GM23338 (cell line): ENCODE results near the gene SLC39A11. TPM values are rescaled to one million over a fixed set of nuclear protein-coding genes. Genes with fewer than 3 reads are reported as not detected.

Source experiments
- ATAC-seq: fragments of 200-7000 bp; cut with Tn5 transposase; 3 replicates; pipeline ENCODE4 v1.9.1; 2020
- DNase-seq: peaks from one replicate; pipeline ENCODE4 v3.0.0-alpha.2; 2015; ENCODE audit warnings: low spot score
- H2AFZ ChIP-seq: fragments of 200-600 bp; sonication (generic); 2 replicates; pipeline ENCODE4 v1.8.0; 2016; ENCODE audit warnings: antibody characterized with exemption, mild to moderate bottlenecking, moderate library complexity
- H3F3A ChIP-seq: fragments of 200-600 bp; sonication (generic); replicated peaks from 2 replicates; pipeline ENCODE4 v1.8.0; 2017; ENCODE audit warnings: antibody characterized with exemption, mixed run types, low read depth
- H3K27ac ChIP-seq: fragments of 200-600 bp; sonication (generic); 2 replicates; pipeline ENCODE4 v1.6.1; 2016; ENCODE audit warnings: low read depth
- H3K27me3 ChIP-seq: fragments of 200-600 bp; sonication (generic); 2 replicates; pipeline ENCODE4 v1.8.0; 2016; ENCODE audit warnings: mild to moderate bottlenecking, mixed run types, moderate library complexity; ENCODE audit not compliant: insufficient read depth
- H3K36me3 ChIP-seq: fragments of 200-600 bp; sonication (generic); 2 replicates; pipeline ENCODE4 v1.8.0; 2016; ENCODE audit warnings: mild to moderate bottlenecking; ENCODE audit not compliant: insufficient read depth
- H3K4me1 ChIP-seq: fragments of 200-600 bp; sonication (generic); 2 replicates; pipeline ENCODE4 v1.8.0; 2016; ENCODE audit warnings: mild to moderate bottlenecking, moderate library complexity; ENCODE audit not compliant: insufficient read depth
- H3K4me2 ChIP-seq: fragments of 200-600 bp; sonication (generic); 2 replicates; pipeline ENCODE4 v1.7.1; 2017; ENCODE audit warnings: mixed run types
- H3K4me3 ChIP-seq: fragments of 200-600 bp; sonication (generic); 2 replicates; pipeline ENCODE4 v1.6.1; 2016; ENCODE audit warnings: mixed run types
- H3K79me2 ChIP-seq: fragments of 200-600 bp; sonication (generic); replicated peaks from 2 replicates; pipeline ENCODE4 v1.8.0; 2017; ENCODE audit warnings: mild to moderate bottlenecking; ENCODE audit not compliant: insufficient read depth
- H3K9me2 ChIP-seq: fragments of 200-600 bp; sonication (generic); 2 replicates; pipeline ENCODE4 v1.8.0; 2017; ENCODE audit not compliant: insufficient read depth
- H4K20me1 ChIP-seq: fragments of 200-600 bp; sonication (generic); replicated peaks from 2 replicates; pipeline ENCODE4 v1.8.0; 2017; ENCODE audit warnings: mild to moderate bottlenecking; ENCODE audit not compliant: insufficient read depth
- H3K27ac Mint-ChIP-seq: 2 replicates; pipeline ENCODE4 v1.8.0; 2020; ENCODE audit warnings: inconsistent platforms, mild to moderate bottlenecking, moderate library complexity, mixed read lengths
- H3K27me3 Mint-ChIP-seq: 3 replicates; pipeline ENCODE4 v1.8.0; 2022; ENCODE audit warnings: low read depth, mild to moderate bottlenecking, moderate library complexity, mixed read lengths, inconsistent platforms; ENCODE audit not compliant: insufficient read depth, poor library complexity
- H3K36me3 Mint-ChIP-seq: 3 replicates; pipeline ENCODE4 v1.8.0; 2021; ENCODE audit warnings: low read depth, mild to moderate bottlenecking, inconsistent platforms, moderate library complexity, mixed read lengths
- H3K4me1 Mint-ChIP-seq: 3 replicates; pipeline ENCODE4 v1.8.0; 2020; ENCODE audit warnings: mild to moderate bottlenecking, inconsistent platforms, mixed read lengths
- H3K4me3 Mint-ChIP-seq: 3 replicates; pipeline ENCODE4 v1.8.0; 2021; ENCODE audit warnings: moderate library complexity, mild to moderate bottlenecking, inconsistent platforms, mixed read lengths
- H3K9me3 Mint-ChIP-seq: 3 replicates; pipeline ENCODE4 v1.8.0; 2020; ENCODE audit warnings: moderate library complexity, mild to moderate bottlenecking, inconsistent platforms, mixed read lengths
- CTCF ChIP-seq, 2 experiments: fragments of 200-600 bp in 1 of 2; sonication (generic) in 1 of 2; conservative IDR thresholded peaks; 2 replicates each; pipeline versions ENCODE4 v1.5.1 to v1.6.1; 2016 to 2017; ENCODE audit warnings: antibody characterized with exemption in 2 of 2, low read depth in 2 of 2, mild to moderate bottlenecking in 2 of 2, moderate library complexity in 1 of 2
- ETS1 ChIP-seq: IDR thresholded peaks from 2 replicates; pipeline ENCODE4 v1.6.1; 2016; ENCODE audit warnings: antibody characterized with exemption
- EZH2 ChIP-seq: fragments of 200-600 bp; sonication (generic); IDR thresholded peaks from one replicate; pipeline ENCODE4 v1.8.0; 2017; ENCODE audit warnings: antibody characterized with exemption, mild to moderate bottlenecking, low read depth; ENCODE audit not compliant: unreplicated experiment
- EZH2phosphoT487 ChIP-seq: fragments of 200-600 bp; sonication (generic); IDR thresholded peaks from one replicate; pipeline ENCODE4 v1.8.1; 2018; ENCODE audit warnings: antibody characterized with exemption; ENCODE audit not compliant: unreplicated experiment
- JUNB ChIP-seq: IDR thresholded peaks from one replicate; pipeline ENCODE4 v1.6.1; 2016; ENCODE audit warnings: antibody characterized with exemption; ENCODE audit not compliant: unreplicated experiment
- NANOG ChIP-seq: IDR thresholded peaks from 2 replicates; pipeline ENCODE4 v1.6.1; 2016; ENCODE audit warnings: antibody characterized with exemption, borderline replicate concordance
- POLR2AphosphoS5 ChIP-seq: IDR thresholded peaks from 2 replicates; pipeline ENCODE4 v1.6.1; 2016; ENCODE audit warnings: antibody characterized with exemption, low read depth
- REST ChIP-seq: IDR thresholded peaks from one replicate; pipeline ENCODE4 v1.6.1; 2018; ENCODE audit warnings: antibody characterized with exemption; ENCODE audit not compliant: unreplicated experiment
- STAT1 ChIP-seq: IDR thresholded peaks from one replicate; pipeline ENCODE4 v1.6.1; 2016; ENCODE audit warnings: antibody characterized with exemption; ENCODE audit not compliant: unreplicated experiment
- ZNF331 ChIP-seq: fragments of 250-450 bp; sonication (Bioruptor Pico); IDR thresholded peaks from 2 replicates; pipeline ENCODE4 v1.5.0; 2020; ENCODE audit warnings: low read depth, mild to moderate bottlenecking, moderate library complexity
- ZNF462 ChIP-seq: fragments of 250-450 bp; sonication (Bioruptor Pico); IDR thresholded peaks from 2 replicates; pipeline ENCODE4 v1.5.0; 2020; ENCODE audit warnings: mild to moderate bottlenecking, moderate library complexity
- polyA plus RNA-seq: library from polyadenylated mRNA; unstranded; fragments of >200 nt; fragmentation: Nextera tagmentation; extraction: Ambion mirVana; gene quantifications from 2 replicates; pipeline ENCODE4 v1.2.1, GENCODE V29; 2016
- total RNA-seq: library from RNA; depleted of rRNA; stranded (reverse); fragments of >200 nt; shearing (Covaris generic); gene quantifications from 2 replicates; pipeline ENCODE4 v1.2.3, GENCODE V29; 2014

Gene SLC39A11
- total and polyA plus RNA-seq, 2 experiments from 2014 or later, result 10.8 to 18.1 TPM

GRCh38 chr17:72870367-72870985 lies 222.0 kb downstream of the SLC39A11 start (continued):
- no peak for TF ChIP-seq ZNF462 (CRISPR knock-in tag)
- TF ChIP-seq EZH2phosphoT487, result no peak
- no peak for TF ChIP-seq ETS1
- TF ChIP-seq POLR2AphosphoS5, result no peak
- TF ChIP-seq ZNF331, result no peak
- no peak for TF ChIP-seq NANOG
- TF ChIP-seq EZH2, result no peak

GRCh38 chr17:72869630-72870029 lies 222.9 kb downstream of the SLC39A11 start:
- no peak overlapping the region for H3K4me3 ChIP-seq
- Mint-ChIP-seq H3K9me3 (peaks cover 17% of the 10 kb centered on the region), H3K27ac (no peak overlapping the region), H3K36me3 (peaks cover 11% of the 10 kb centered on the region; the same call in 2 of the 3 replicates), H3K4me3 (no peak overlapping the region), H3K27me3 (peaks cover 3% of the 10 kb centered on the region), H3K4me1 (no peaks in the 10 kb centered on the region)
- no peak overlapping the region for H2AFZ ChIP-seq
- no peaks in the 10 kb centered on the region for H3K36me3 ChIP-seq
- no peaks in the 10 kb centered on the region for H4K20me1 ChIP-seq
- H3K4me1 ChIP-seq, result no peaks in the 10 kb centered on the region
- no peaks in the 10 kb centered on the region for H3K79me2 ChIP-seq
- no peaks in the 10 kb centered on the region for H3K27me3 ChIP-seq
- ATAC-seq, result no peak
- H3K4me2 ChIP-seq, result no peak overlapping the region
- no peak overlapping the region for H3K27ac ChIP-seq
- no peaks in the 10 kb centered on the region for H3F3A ChIP-seq
- no peaks in the 10 kb centered on the region for H3K9me2 ChIP-seq
- DNase-seq, result no peak
- TF ChIP-seq REST (no peak), EZH2phosphoT487 (no peak), CTCF (conservative IDR thresholded peaks at IDR 0.05; ENCODE audit: low read depth in 2 of 2) (no peak), JUNB (no peak), EZH2 (no peak), ETS1 (no peak), STAT1 (no peak)
